Measurements from ENCODE around the gene STARD7.

Gene STARD7

DNA sequence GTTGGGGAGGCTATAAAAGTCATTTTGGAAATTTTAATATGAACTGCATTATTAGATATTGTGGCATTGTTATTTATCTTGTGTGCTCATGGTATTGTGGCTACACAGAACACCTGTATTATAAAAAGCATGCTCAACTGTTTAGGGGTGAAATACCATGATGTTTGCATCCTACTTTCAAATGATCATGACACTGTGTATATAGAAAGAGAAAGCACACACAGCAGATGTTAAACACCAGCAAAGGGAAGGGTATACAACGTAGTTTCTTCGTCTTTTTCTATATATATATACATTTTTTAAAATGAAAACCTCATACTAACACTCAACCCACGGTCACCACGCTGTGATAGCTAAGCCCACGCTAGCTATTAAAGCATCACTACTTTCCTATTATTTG lies 27.1 kb downstream of the STARD7 start:
- Histone ChIP-seq H3K9me3 (ENCODE audit: low read length) (no peaks in the 10 kb centered on the region), H3K27me3 (ENCODE audit: insufficient read depth, low read length) (no peaks in the 10 kb centered on the region), H3K36me3 (ENCODE audit: insufficient read depth, low read length) (peaks cover 27% of the 10 kb centered on the region), H2AFZ (ENCODE audit: low read depth, low read length) (no peak overlapping the region), H3K4me3 (ENCODE audit: low read length) (no peak overlapping the region), H3K4me1 (ENCODE audit: insufficient read depth, low read length) (no peaks in the 10 kb centered on the region)

DNA sequence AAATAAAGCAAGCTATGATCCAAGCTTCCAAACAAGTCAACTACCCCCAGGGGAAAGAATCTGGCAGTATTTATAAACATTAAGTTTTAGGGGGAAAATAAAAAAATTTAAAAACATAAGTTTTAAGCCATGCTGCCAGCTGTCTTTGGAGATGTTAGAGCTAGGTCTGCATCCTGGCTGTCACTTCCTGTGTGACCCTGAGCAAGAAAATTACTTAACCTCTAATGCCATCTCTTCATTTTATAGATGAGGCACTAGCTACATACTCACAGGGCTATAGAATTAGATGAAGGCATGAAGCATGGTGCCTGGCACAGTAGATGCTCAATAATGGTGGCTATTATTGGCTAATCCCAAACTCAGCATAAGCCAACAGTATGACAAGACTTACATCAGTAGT lies 28.1 kb downstream of the STARD7 start:
- H3K4me3 ChIP-seq (ENCODE audit: low read length), result no peak overlapping the region
- H3K36me3 ChIP-seq (ENCODE audit: insufficient read depth, low read length), result peaks cover 17% of the 10 kb centered on the region
- no peaks in the 10 kb centered on the region for H3K27me3 ChIP-seq (ENCODE audit: insufficient read depth, low read length)
- H2AFZ ChIP-seq (ENCODE audit: low read depth, low read length), result no peak overlapping the region
- no peaks in the 10 kb centered on the region for H3K9me3 ChIP-seq (ENCODE audit: low read length)
- H3K4me1 ChIP-seq (ENCODE audit: insufficient read depth, low read length), result no peaks in the 10 kb centered on the region

DNA sequence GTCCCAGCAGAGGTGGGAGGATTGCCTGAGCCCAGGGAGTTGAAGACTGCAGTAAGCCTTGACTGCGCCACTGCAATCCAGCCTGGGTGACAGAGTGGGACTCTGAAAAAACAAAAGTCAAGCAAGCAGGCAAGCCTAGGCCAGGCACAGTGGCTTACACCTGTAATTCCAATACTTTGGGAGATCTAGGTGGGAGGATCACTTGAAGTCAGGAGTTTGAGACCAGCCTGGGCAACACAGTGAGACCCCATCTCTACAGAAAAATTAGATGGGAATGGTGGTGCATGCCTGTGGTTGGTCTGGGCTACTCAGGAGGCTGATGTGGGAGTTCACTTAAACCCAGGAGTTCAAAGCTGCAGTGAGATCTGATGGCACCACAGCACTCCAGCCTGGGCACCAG lies 28.6 kb downstream of the STARD7 start:
- Histone ChIP-seq H3K9me3 (ENCODE audit: low read length) (no peaks in the 10 kb centered on the region), H3K27me3 (ENCODE audit: insufficient read depth, low read length) (no peaks in the 10 kb centered on the region), H3K4me1 (ENCODE audit: insufficient read depth, low read length) (no peaks in the 10 kb centered on the region), H3K4me3 (ENCODE audit: low read length) (no peak overlapping the region), H2AFZ (ENCODE audit: low read depth, low read length) (no peak overlapping the region), H3K36me3 (ENCODE audit: insufficient read depth, low read length) (peaks cover 12% of the 10 kb centered on the region)

DNA sequence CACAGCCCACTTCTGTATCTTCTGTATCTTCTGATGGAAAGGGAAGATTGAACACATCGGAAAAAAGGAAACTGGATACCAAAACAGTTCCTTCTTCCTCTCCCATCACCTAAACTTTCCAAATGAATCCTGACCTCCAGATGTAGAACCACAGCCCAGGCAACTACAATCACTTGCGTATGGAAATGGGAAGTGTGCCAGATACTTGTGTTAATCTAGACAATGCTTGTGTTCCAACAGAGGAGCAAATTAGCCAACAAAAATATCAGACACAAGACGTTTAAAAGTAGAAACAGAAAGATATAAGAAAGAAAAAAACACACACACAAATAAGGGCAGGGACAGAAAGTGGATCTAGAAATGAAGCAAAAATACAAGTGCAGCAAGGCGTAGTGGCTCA lies 32.0 kb downstream of the STARD7 start:
- Histone ChIP-seq H3K36me3 (ENCODE audit: insufficient read depth, low read length) (no peaks in the 10 kb centered on the region), H3K9me3 (ENCODE audit: low read length) (no peaks in the 10 kb centered on the region), H3K4me1 (ENCODE audit: insufficient read depth, low read length) (no peaks in the 10 kb centered on the region), H2AFZ (ENCODE audit: low read depth, low read length) (no peak overlapping the region), H3K27me3 (ENCODE audit: insufficient read depth, low read length) (no peaks in the 10 kb centered on the region), H3K4me3 (ENCODE audit: low read length) (no peak overlapping the region)

DNA sequence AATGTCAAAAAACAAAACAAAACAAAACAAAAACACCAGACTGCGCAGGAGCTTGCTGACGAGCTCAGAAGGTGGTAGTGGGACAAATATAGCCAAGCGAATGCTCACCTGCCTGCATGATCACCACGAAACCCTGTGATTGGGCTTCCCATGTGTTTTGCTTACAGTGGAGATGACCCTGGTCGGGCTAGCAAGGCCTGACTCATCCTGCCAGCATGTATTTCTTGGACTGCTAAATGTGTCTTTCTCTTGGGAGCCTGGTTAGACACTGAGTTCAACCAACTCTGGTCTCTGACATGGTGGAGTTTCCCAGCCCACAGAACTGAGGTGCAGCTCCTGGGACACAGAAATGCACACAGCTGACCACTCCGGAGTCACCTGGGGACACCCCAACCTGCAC lies 32.7 kb downstream of the STARD7 start:
- Histone ChIP-seq H3K27me3 (ENCODE audit: insufficient read depth, low read length) (no peaks in the 10 kb centered on the region), H3K9me3 (ENCODE audit: low read length) (no peaks in the 10 kb centered on the region), H2AFZ (ENCODE audit: low read depth, low read length) (no peak overlapping the region), H3K4me3 (ENCODE audit: low read length) (no peak overlapping the region), H3K4me1 (ENCODE audit: insufficient read depth, low read length) (no peaks in the 10 kb centered on the region), H3K36me3 (ENCODE audit: insufficient read depth, low read length) (no peaks in the 10 kb centered on the region)

DNA sequence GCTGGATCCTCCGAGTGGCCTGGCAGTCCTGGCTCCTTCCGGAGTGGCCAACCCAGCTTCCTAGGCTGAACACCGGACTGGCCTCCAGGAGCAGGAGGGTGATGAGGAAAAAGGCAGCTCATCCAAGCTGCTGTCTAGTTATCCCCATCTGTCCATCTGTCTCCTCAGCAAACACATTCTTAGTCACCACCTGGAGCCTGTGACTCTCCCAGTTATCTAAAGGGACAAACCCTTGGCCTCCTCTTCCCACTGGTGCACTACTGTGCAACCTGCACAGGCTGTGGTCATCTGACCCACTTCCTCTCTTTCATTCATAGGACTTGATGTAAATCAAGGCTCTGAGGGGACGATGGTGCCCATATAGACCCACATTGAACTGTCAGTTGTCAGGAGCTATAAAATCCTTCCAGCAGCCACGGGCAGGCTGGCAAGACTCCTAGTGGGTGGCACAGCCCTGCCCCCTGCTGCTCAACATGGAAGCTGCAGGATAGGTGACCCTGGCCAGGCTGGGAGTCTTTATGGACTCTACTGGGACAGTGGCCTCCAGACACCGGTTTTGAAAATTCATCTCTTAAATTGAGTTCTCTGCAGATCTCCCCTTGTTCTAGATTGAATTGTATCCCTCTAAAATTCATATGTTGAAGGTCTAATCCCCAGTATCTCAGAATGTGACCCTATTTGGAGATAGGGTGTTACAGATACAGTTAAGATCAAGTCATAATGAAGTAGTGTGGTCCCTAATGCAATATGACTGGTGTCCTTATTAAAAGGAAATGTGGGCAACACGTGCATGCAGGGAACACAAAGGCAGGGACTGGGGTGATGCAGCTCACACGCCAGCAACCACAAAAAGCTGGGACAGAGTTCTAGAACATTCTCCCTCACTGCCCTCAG lies 34.1 kb downstream of the STARD7 start:
- Histone ChIP-seq H3K9me3 (ENCODE audit: low read length) (no peaks in the 10 kb centered on the region), H2AFZ (ENCODE audit: low read depth, low read length) (no peak overlapping the region), H3K27me3 (ENCODE audit: insufficient read depth, low read length) (no peaks in the 10 kb centered on the region), H3K4me3 (ENCODE audit: low read length) (no peak overlapping the region), H3K4me1 (ENCODE audit: insufficient read depth, low read length) (no peaks in the 10 kb centered on the region), H3K36me3 (ENCODE audit: insufficient read depth, low read length) (no peaks in the 10 kb centered on the region)

DNA sequence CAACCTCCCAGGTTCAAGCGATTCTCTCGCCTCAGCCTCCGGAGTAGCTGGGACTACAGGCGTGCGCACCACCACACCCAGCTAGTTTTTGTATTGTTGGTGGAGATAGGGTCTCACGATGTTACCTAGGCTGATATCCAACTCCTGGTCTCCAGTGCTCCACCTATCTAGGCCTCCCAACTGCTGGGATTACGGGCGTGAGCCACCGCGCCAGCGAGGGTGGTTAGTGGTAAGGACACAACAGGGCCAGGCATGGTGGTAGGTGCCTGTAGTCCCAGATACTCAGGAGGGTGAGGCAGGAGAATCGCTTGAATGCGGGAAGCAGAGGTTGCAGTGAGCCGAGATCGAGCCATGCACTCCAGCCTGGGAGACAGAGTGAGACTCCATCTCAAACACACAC lies 36.8 kb downstream of the STARD7 start:
- no peaks in the 10 kb centered on the region for H3K36me3 ChIP-seq (ENCODE audit: insufficient read depth, low read length)
- H2AFZ ChIP-seq (ENCODE audit: low read depth, low read length), result no peak overlapping the region
- no peaks in the 10 kb centered on the region for H3K4me1 ChIP-seq (ENCODE audit: insufficient read depth, low read length)
- no peaks in the 10 kb centered on the region for H3K9me3 ChIP-seq (ENCODE audit: low read length)
- H3K4me3 ChIP-seq (ENCODE audit: low read length), result no peak overlapping the region
- no peaks in the 10 kb centered on the region for H3K27me3 ChIP-seq (ENCODE audit: insufficient read depth, low read length)

DNA sequence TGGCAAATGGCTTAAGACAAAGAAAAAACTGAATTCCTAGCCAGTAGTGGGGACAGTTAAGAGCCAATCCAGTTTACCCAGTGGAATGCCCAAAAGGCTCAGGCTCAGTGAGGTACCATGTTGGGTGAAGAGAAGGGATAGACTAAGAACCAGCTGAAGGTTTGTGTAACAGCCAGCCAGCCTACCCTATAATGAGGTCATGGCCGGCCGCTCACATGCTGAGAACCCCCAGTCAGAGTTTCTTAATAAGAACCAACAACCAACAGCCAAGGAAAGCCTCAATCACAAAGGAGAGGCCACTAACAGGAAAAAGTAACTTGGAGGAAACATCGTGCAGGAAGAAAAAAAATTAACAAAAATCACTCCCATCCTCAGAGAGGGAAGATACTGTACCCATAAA lies 38.0 kb downstream of the STARD7 start:
- Histone ChIP-seq H3K4me1 (ENCODE audit: insufficient read depth, low read length) (no peaks in the 10 kb centered on the region), H3K4me3 (ENCODE audit: low read length) (no peak overlapping the region), H3K9me3 (ENCODE audit: low read length) (no peaks in the 10 kb centered on the region), H3K27me3 (ENCODE audit: insufficient read depth, low read length) (no peaks in the 10 kb centered on the region), H2AFZ (ENCODE audit: low read depth, low read length) (no peak overlapping the region), H3K36me3 (ENCODE audit: insufficient read depth, low read length) (no peaks in the 10 kb centered on the region)

DNA sequence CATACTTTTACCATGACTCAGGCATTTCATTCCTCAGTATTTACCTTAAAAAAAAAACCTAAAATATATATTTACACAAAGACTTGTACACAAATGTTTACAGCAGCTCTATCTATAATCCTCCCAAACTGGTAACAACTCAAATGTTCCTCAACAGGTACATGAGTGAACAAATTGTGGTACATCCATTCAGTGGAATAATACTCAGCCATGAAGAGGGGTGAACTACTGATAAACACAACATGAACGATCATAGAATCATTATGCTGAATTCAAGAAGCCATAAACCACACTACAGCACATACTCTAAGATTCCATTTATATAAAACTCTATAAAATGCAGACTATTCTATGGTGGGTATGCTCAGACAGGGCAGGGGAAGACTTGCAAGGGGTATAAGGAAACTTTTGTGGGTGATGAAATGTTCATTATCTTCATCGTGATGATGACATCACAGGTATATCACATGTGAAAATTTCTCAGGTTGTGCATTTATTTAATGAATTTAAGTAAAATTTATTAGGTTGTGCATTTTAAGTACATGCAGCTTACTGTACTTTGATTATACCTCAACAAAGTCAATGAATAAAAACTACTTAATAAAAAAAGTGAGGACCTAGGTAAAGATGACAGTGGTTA lies 38.6 kb downstream of the STARD7 start:
- H3K4me1 ChIP-seq (ENCODE audit: insufficient read depth, low read length), result no peaks in the 10 kb centered on the region
- H3K9me3 ChIP-seq (ENCODE audit: low read length), result no peaks in the 10 kb centered on the region
- no peak overlapping the region for H2AFZ ChIP-seq (ENCODE audit: low read depth, low read length)
- H3K4me3 ChIP-seq (ENCODE audit: low read length), result no peak overlapping the region
- H3K27me3 ChIP-seq (ENCODE audit: insufficient read depth, low read length), result no peaks in the 10 kb centered on the region
- H3K36me3 ChIP-seq (ENCODE audit: insufficient read depth, low read length), result no peaks in the 10 kb centered on the region

DNA sequence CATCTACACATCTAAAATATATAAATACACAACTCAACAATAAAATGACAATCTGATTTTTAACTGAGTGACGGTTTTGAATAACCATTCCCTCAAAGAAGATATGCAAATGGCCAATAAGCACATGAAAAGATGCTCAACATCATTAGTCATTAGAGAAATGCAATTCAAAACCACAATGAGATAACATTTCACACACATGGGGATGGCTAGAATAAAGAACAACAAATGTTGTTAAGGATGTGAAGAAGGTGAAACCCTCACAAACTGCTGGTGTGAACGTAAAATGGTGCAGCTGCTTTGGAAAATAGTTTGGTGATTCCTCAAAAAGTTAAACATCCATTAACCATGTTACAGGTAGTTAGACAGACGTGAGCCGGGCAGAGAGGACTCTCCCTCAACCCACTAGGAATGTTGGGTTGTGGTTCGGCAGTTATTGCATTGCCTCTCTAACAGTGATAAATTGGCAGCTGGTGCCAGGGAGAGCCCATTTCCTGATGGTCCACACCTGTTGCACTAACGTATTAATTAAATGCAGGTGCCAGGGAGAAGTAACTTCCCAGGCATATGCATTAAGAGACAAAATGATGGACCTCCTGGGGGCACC lies 41.1 kb downstream of the STARD7 start:
- no peak overlapping the region for H2AFZ ChIP-seq (ENCODE audit: low read depth, low read length)
- no peaks in the 10 kb centered on the region for H3K27me3 ChIP-seq (ENCODE audit: insufficient read depth, low read length)
- H3K36me3 ChIP-seq (ENCODE audit: insufficient read depth, low read length), result no peaks in the 10 kb centered on the region
- no peaks in the 10 kb centered on the region for H3K4me1 ChIP-seq (ENCODE audit: insufficient read depth, low read length)
- H3K4me3 ChIP-seq (ENCODE audit: low read length), result no peak overlapping the region
- H3K9me3 ChIP-seq (ENCODE audit: low read length), result no peaks in the 10 kb centered on the region

DNA sequence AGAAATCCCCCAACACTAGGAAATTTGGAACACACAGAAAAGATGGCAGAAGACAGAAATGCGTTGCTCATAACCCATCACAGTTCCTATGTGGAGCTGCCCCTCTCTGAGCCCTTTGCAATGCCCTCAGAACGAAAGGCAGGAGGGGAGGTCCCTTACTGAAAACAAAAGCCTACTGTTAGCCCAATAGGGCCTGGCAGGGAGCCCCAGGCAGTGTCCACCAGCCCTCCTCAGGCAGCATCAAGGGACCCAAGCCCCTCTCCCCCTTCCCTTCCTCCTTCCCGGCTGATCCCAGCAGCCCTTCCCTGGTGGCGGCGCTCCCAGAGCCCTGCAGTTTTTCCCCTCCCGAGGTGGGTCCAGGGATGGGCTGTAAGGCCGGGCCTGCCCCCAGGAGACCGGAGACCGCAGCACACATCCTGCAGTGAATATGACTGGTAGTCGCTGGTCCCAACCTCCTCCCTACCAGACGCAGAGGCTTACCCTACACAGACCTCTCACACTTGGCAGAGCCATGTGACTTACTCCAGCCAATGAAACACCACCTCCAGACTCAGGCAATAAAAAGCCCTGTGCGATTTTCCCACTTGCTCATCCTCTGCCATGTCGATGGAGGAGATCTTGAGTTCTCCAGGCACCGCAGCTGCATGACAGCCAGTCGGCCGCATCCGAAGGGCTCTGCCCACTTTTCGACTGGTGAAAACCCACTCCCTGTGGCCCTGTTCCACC lies 44.0 kb downstream of the STARD7 start:
- no peaks in the 10 kb centered on the region for H3K36me3 ChIP-seq (ENCODE audit: insufficient read depth, low read length)
- no peak overlapping the region for H2AFZ ChIP-seq (ENCODE audit: low read depth, low read length)
- H3K9me3 ChIP-seq (ENCODE audit: low read length), result no peaks in the 10 kb centered on the region
- H3K27me3 ChIP-seq (ENCODE audit: insufficient read depth, low read length), result no peaks in the 10 kb centered on the region
- no peak overlapping the region for H3K4me3 ChIP-seq (ENCODE audit: low read length)
- H3K4me1 ChIP-seq (ENCODE audit: insufficient read depth, low read length), result no peaks in the 10 kb centered on the region

DNA sequence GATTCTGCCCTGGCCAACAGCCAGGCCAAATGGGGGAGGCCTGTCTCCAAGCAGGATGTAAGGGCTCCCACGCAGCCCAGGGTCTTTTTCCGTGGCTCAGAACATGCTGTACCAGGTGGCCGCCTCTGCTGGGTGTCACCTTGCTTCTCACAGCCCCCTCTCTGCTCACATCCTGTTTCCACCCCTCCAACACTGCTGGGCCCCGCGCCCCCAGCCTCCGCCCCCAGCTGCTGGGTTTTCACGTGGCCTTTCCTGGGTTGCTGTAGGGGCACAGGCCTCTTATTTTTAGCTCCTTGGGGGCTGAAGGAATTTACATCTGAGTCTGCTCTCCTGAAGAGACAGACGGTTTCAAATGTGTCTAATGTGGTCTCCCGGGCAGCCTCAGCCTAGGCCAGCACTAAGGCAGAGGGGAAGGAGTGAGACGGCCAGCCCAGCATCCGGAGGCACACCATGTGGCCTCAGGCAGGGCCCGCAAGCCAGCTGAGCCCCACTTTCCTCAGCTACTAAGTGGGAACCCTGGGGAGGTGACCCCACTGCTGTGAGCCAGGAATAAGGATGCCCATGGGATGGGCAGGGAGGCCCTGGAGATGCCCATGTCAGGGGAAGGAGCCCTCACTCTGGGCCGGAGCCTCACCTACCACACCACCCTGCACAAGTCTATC lies 44.7 kb downstream of the STARD7 start:
- Histone ChIP-seq H3K4me3 (ENCODE audit: low read length) (no peak overlapping the region), H3K27me3 (ENCODE audit: insufficient read depth, low read length) (no peaks in the 10 kb centered on the region), H3K36me3 (ENCODE audit: insufficient read depth, low read length) (no peaks in the 10 kb centered on the region), H3K9me3 (ENCODE audit: low read length) (no peaks in the 10 kb centered on the region), H2AFZ (ENCODE audit: low read depth, low read length) (peak overlapping the region; percentile 41), H3K4me1 (ENCODE audit: insufficient read depth, low read length) (no peaks in the 10 kb centered on the region)
